Measurements from ENCODE around the gene HELB. TPM values are rescaled to one million over a fixed set of nuclear protein-coding genes. Genes with fewer than 3 reads are reported as not detected.

Gene HELB
- total and polyA plus RNA-seq, 7 donors, result 0.25 to 1.9 (median 0.90) TPM

GRCh38 chr12:66380769-66381535, 78.7 kb downstream of the HELB start:
- H3K9me3 ChIP-seq, result no peaks in the 10 kb centered on the region
- H3K36me3 ChIP-seq (ENCODE audit: insufficient read depth in 1 of 2, low read depth in 1 of 2), result no peaks in the 10 kb centered on the region
- H3K27me3 ChIP-seq (ENCODE audit: insufficient read depth in 3 of 3, low read length in 2 of 3), result no peaks in the 10 kb centered on the region
- DNase-seq (no peak), ATAC-seq (no peak)
- H3K4me1 ChIP-seq, result no peaks in the 10 kb centered on the region
- no peak for TF ChIP-seq CTCF (IDR thresholded peaks at IDR 0.05)
- 92 to 95% (median 94%) methylated on average over 5 of the region's 5 CpGs for WGBS, 3 donors
- intact Hi-C loops (cut with DNase I), result no loop called here
- H3K27ac ChIP-seq, result no peak overlapping the region
- no peak overlapping the region for H3K4me3 ChIP-seq

GRCh38 chr12:66387117-66387516, 84.8 kb downstream of the HELB start:
- Histone ChIP-seq H3K36me3 (ENCODE audit: insufficient read depth in 1 of 2, low read depth in 1 of 2) (no peaks in the 10 kb centered on the region), H3K27ac (no peak overlapping the region), H3K9me3 (no peaks in the 10 kb centered on the region), H3K27me3 (ENCODE audit: insufficient read depth in 3 of 3, low read length in 2 of 3) (no peaks in the 10 kb centered on the region), H3K4me1 (no peaks in the 10 kb centered on the region), H3K4me3 (no peak overlapping the region)
- TF ChIP-seq CTCF (IDR thresholded peaks at IDR 0.05), result no peak
- ATAC-seq (no peak), DNase-seq (no peak)
- WGBS, 3 donors, result 69 to 92% (median 87%) methylated on average over 1 of the region's 1 CpG
- intact Hi-C loops (cut with DNase I), result no loop called here

Other genes with a start within 250 kb of the HELB start
- 10 to 100 TPM; 13.4 to 28.9 (median 22.0) TPM for gene LLPH, start 171.7 kb upstream of the HELB start, total RNA-seq
- gene LLPH, start 171.7 kb upstream of the HELB start, polyA plus RNA-seq, result 10 to 100 TPM; 22.9 to 57.1 (median 53.3) TPM
- 10 to 100 TPM; 35.1 to 60.1 (median 42.3) TPM for gene TMBIM4, start 132.5 kb upstream of the HELB start, total RNA-seq
- gene TMBIM4, start 132.5 kb upstream of the HELB start, polyA plus RNA-seq, result 10 to 100 TPM; 40.7 to 64.8 (median 44.0) TPM
- 1 to 10 TPM; 1.5 to 4.0 (median 3.6) TPM for gene IRAK3, start 113.3 kb upstream of the HELB start, total RNA-seq
- 1 to 10 TPM in 2 of 3 donors, under 1 TPM in 1; 0.97 to 2.2 (median 1.3) TPM for gene IRAK3, start 113.3 kb upstream of the HELB start, polyA plus RNA-seq

Measured in psoas muscle (tissue), 8 donors.